ENCODE data around the gene NPAS2.

NPAS2 gene

DNA sequence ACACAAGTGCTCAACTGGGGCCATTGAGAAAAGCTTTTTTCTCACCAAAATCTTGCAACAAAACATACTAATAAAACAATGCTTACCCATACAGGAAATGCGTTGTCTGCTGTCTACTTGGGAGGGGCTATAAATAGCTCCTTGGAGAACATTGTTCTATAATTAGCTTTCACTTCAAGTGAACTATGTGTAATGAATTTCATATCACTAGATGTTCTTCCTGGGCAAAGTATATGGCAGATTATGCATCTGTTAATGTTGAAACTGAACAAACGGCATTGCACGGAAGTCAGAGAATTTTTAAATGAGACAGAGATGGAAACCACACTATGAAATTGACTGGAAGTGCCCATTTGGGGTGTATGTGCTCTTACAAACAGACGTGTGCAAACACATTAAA lies 6.4 kb upstream of the NPAS2 start:
- TF ChIP-seq, protein P1, sequence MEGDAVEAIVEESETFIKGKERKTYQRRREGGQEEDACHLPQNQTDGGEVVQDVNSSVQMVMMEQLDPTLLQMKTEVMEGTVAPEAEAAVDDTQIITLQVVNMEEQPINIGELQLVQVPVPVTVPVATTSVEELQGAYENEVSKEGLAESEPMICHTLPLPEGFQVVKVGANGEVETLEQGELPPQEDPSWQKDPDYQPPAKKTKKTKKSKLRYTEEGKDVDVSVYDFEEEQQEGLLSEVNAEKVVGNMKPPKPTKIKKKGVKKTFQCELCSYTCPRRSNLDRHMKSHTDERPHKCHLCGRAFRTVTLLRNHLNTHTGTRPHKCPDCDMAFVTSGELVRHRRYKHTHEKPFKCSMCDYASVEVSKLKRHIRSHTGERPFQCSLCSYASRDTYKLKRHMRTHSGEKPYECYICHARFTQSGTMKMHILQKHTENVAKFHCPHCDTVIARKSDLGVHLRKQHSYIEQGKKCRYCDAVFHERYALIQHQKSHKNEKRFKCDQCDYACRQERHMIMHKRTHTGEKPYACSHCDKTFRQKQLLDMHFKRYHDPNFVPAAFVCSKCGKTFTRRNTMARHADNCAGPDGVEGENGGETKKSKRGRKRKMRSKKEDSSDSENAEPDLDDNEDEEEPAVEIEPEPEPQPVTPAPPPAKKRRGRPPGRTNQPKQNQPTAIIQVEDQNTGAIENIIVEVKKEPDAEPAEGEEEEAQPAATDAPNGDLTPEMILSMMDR (IDR thresholded peaks at IDR 0.05; ENCODE audit: insufficient read depth, low read depth, low read length, missing control alignments): no peak
- no peak for DNase-seq (ENCODE audit: low read depth)

DNA sequence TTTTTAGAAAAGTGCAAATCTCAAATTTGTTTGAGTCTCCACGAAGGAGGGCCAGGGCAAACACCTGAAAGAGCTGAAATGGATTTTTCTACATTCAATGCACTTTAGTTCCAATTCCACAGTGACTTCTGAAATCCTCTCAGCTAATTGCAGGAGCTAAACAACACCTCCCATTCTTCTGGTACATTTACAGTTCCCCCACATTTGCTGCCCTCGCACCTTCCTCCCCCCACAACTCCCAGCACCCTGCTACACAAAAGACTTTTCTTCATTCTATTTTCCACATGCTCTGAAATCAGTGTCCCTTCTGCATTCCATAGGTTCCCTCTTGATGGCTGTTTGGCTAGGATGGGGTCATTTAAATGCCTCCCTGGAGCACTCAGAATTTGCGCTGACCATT lies 5.9 kb upstream of the NPAS2 start:
- DNase-seq (ENCODE audit: low read depth): no peak
- H3K4me3 ChIP-seq (ENCODE audit: low read depth, low read length): no peak overlapping the region
- TF ChIP-seq, protein P1 (IDR thresholded peaks at IDR 0.05; ENCODE audit: insufficient read depth, low read depth, low read length, missing control alignments): no peak

More for the DNA sequence above, 6.4 kb upstream of the NPAS2 start:
- H3K4me3 ChIP-seq (ENCODE audit: low read depth, low read length): no peak overlapping the region

GRCh38 chr2:100814453-100814852 lies 5.5 kb upstream of the NPAS2 start:
- no peak for DNase-seq (ENCODE audit: low read depth)

DNA sequence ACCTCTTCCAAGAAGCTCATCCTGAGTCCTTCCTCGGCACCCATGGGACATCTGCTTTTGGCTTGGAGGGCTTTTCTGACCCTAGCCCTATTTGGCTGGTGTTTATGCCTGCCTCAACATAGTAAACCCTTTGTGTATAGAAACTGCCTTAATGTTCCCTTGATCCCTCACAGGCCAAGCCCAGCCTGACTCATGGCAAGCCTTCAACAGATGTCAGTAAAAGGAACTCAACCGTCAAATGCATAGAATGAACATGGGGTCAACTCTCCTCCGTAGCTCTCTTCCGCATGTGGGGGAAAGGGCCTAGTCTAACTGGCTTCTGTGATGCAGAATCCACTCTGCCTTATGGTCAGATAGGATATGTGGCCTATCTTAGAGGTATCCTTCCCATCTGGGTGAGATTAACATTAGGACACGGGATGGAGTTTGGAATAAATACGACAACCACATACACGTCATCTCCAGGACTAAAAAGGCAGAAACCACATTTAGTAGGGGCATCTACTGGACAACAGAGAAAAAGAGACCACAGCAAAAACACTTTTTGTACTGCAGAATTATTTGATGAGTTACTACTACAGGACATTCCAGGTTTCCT lies 2.5 kb upstream of the NPAS2 start:
- H3K4me3 ChIP-seq (ENCODE audit: low read depth, low read length): no peak overlapping the region
- TF ChIP-seq, protein P1 (IDR thresholded peaks at IDR 0.05; ENCODE audit: insufficient read depth, low read depth, low read length, missing control alignments): no peak
- DNase-seq (ENCODE audit: low read depth): no peak

More at GRCh38 chr2:100814453-100814852, 5.5 kb upstream of the NPAS2 start:
- TF ChIP-seq, protein P1 (IDR thresholded peaks at IDR 0.05; ENCODE audit: insufficient read depth, low read depth, low read length, missing control alignments): no peak
- H3K4me3 ChIP-seq (ENCODE audit: low read depth, low read length): no peak overlapping the region

GRCh38 chr2:100818003-100818605 lies 1.8 kb upstream of the NPAS2 start:
- no peak overlapping the region for H3K4me3 ChIP-seq (ENCODE audit: low read depth, low read length)
- DNase-seq (ENCODE audit: low read depth): no peak
- TF ChIP-seq, protein P1 (IDR thresholded peaks at IDR 0.05; ENCODE audit: insufficient read depth, low read depth, low read length, missing control alignments): no peak

GRCh38 chr2:100818606-100819369 lies 1.2 kb upstream of the NPAS2 start:
- TF ChIP-seq, protein P1 (IDR thresholded peaks at IDR 0.05; ENCODE audit: insufficient read depth, low read depth, low read length, missing control alignments): no peak

More at GRCh38 chr2:100818606-100819369, 1.2 kb upstream of the NPAS2 start:
- H3K4me3 ChIP-seq (ENCODE audit: low read depth, low read length): no peak overlapping the region
- DNase-seq (ENCODE audit: low read depth): no peak

Data from GM12865 (cell line).